Activated naive CD4-positive, alpha-beta T cell treated with anti-CD3 and anti-CD28 coated beads, Interleukin-2, amount 50 U/mL, for 72 hours (primary cell): Measurements from ENCODE around the gene HOXD9. TPM values are rescaled to one million over a fixed set of nuclear protein-coding genes. Genes with fewer than 3 reads are reported as not detected.

Experiments
- ATAC-seq, 2 donors: fragments of 150-1000 bp; cut with Tn5 transposase; 2 replicates each; pipeline ENCODE4 v1.10.0; 2021; ENCODE audit warnings: mild to moderate bottlenecking in 2 of 2, moderate library complexity in 2 of 2
- DNase-seq, 2 donors: peaks; one replicate each; pipeline ENCODE4 v3.0.0; 2021 to 2022; ENCODE audit warnings: low spot score in 2 of 2
- H3K27ac Mint-ChIP-seq, 2 donors: one replicate each; pipeline ENCODE4 v1.8.0; 2022; ENCODE audit warnings: mild to moderate bottlenecking in 2 of 2, mixed read lengths in 2 of 2
- H3K36me3 Mint-ChIP-seq, 2 donors: one replicate each; pipeline ENCODE4 v1.8.0; 2022; ENCODE audit warnings: mixed read lengths in 2 of 2
- H3K9me3 Mint-ChIP-seq, 2 donors: one replicate each; pipeline ENCODE4 v1.8.0; 2022; ENCODE audit warnings: mixed read lengths in 2 of 2
- total RNA-seq, 2 donors: library from RNA; stranded (reverse); gene quantifications; one replicate each; pipeline ENCODE4 v1.2.3, GENCODE V29; 2022

The HOXD9 gene
- not detected for total RNA-seq

GRCh38 chr2:176122683-176123410 lies at the start of gene HOXD9:
HOXD9 (plus strand) TSS chr2:176122719; CDS start chr2:176122769, 50 bp downstream.
- peaks cover 0 to 5% of the 10 kb centered on the region in 2 donors for H3K9me3 Mint-ChIP-seq
- H3K27ac Mint-ChIP-seq: peak within 1 kb of the TSS in 1 of 2 donors; percentile 81
- peak in 1 of 2 donors; percentile 60 for ATAC-seq
- peaks cover 11 to 30% of the 10 kb centered on the region in 2 donors for H3K36me3 Mint-ChIP-seq
- DNase-seq: no peak

- DNase-seq (no peak), ATAC-seq (no peak)
- Mint-ChIP-seq H3K36me3 (peaks cover under 1 to 31% of the 10 kb centered on the region in 2 donors), H3K9me3 (peaks cover 6 to 10% of the 10 kb centered on the region in 2 donors), H3K27ac (no peak overlapping the region)
Measured at GRCh38 chr2:176072951-176073904, 49.3 kb upstream of the HOXD9 start.

GRCh38 chr2:176074919-176075425 lies 47.5 kb upstream of the HOXD9 start:
- Mint-ChIP-seq H3K36me3 (peaks cover 15 to 41% of the 10 kb centered on the region in 2 donors), H3K27ac (no peak overlapping the region), H3K9me3 (peaks cover 6 to 16% of the 10 kb centered on the region in 2 donors)
- ATAC-seq (no peak), DNase-seq (no peak)

- Mint-ChIP-seq H3K9me3 (peaks cover 6 to 16% of the 10 kb centered on the region in 2 donors), H3K27ac (no peak overlapping the region), H3K36me3 (peaks cover 15 to 41% of the 10 kb centered on the region in 2 donors)
- ATAC-seq (no peak), DNase-seq (no peak)
Measured at GRCh38 chr2:176075481-176075880, 47.0 kb upstream of the HOXD9 start.

GRCh38 chr2:176076063-176076462 lies 46.5 kb upstream of the HOXD9 start:
- H3K36me3 Mint-ChIP-seq: peaks cover 15 to 41% of the 10 kb centered on the region in 2 donors
- no peak overlapping the region for H3K27ac Mint-ChIP-seq
- peaks cover 6 to 16% of the 10 kb centered on the region in 2 donors for H3K9me3 Mint-ChIP-seq
- no peak for DNase-seq
- no peak for ATAC-seq

- peaks cover 6 to 16% of the 10 kb centered on the region in 2 donors for H3K9me3 Mint-ChIP-seq
- ATAC-seq (no peak), DNase-seq (no peak)
- no peak overlapping the region for H3K27ac Mint-ChIP-seq
- peaks cover 15 to 45% of the 10 kb centered on the region in 2 donors for H3K36me3 Mint-ChIP-seq
Measured at GRCh38 chr2:176076796-176077195, 45.7 kb upstream of the HOXD9 start.

GRCh38 chr2:176078541-176079284 lies 43.8 kb upstream of the HOXD9 start:
- DNase-seq (no peak), ATAC-seq (no peak)
- Mint-ChIP-seq H3K9me3 (peaks cover 6 to 22% of the 10 kb centered on the region in 2 donors), H3K27ac (peak overlapping the region in 1 of 2 donors; percentile 70), H3K36me3 (peaks cover 26 to 57% of the 10 kb centered on the region in 2 donors)

- no peak for ATAC-seq
- peaks cover 31 to 64% of the 10 kb centered on the region in 2 donors for H3K36me3 Mint-ChIP-seq
- H3K27ac Mint-ChIP-seq: peak overlapping the region in 1 of 2 donors; percentile 70
- DNase-seq: no peak
- peaks cover 6 to 23% of the 10 kb centered on the region in 2 donors for H3K9me3 Mint-ChIP-seq
Measured at GRCh38 chr2:176079285-176079830, 43.2 kb upstream of the HOXD9 start.

GRCh38 chr2:176079831-176080539 lies 42.5 kb upstream of the HOXD9 start:
- H3K27ac Mint-ChIP-seq: peak overlapping the region in 1 of 2 donors; percentile 70
- peak in 1 of 2 donors; percentile 59 for ATAC-seq

GRCh38 chr2:176080540-176081375 lies 41.8 kb upstream of the HOXD9 start:
- peaks cover 31 to 59% of the 10 kb centered on the region in 2 donors for H3K36me3 Mint-ChIP-seq
- no peak for DNase-seq
- H3K9me3 Mint-ChIP-seq: peaks cover 4 to 19% of the 10 kb centered on the region in 2 donors
- no peak for ATAC-seq
- H3K27ac Mint-ChIP-seq: peak overlapping the region in 1 of 2 donors; percentile 93

More at GRCh38 chr2:176079831-176080539, 42.5 kb upstream of the HOXD9 start:
- peaks cover 6 to 23% of the 10 kb centered on the region in 2 donors for H3K9me3 Mint-ChIP-seq
- no peak for DNase-seq
- H3K36me3 Mint-ChIP-seq: peaks cover 31 to 66% of the 10 kb centered on the region in 2 donors

GRCh38 chr2:176081376-176081836 lies 41.1 kb upstream of the HOXD9 start:
- H3K9me3 Mint-ChIP-seq: peaks cover 2 to 16% of the 10 kb centered on the region in 2 donors
- DNase-seq (peak in 1 of 2 donors; percentile 3), ATAC-seq (no peak)
- peak overlapping the region in 1 of 2 donors; percentile 93 for H3K27ac Mint-ChIP-seq
- peaks cover 31 to 55% of the 10 kb centered on the region in 2 donors for H3K36me3 Mint-ChIP-seq

- peaks cover 31 to 57% of the 10 kb centered on the region in 2 donors for H3K36me3 Mint-ChIP-seq
Measured at GRCh38 chr2:176081837-176082524, 40.5 kb upstream of the HOXD9 start.

GRCh38 chr2:176082525-176082823 lies 40.0 kb upstream of the HOXD9 start:
- ATAC-seq (no peak), DNase-seq (no peak)
- Mint-ChIP-seq H3K9me3 (peaks cover 0 to 13% of the 10 kb centered on the region in 2 donors), H3K36me3 (peaks cover 31 to 62% of the 10 kb centered on the region in 2 donors), H3K27ac (peak overlapping the region in 1 of 2 donors; percentile 95)

More at GRCh38 chr2:176081837-176082524, 40.5 kb upstream of the HOXD9 start:
- H3K9me3 Mint-ChIP-seq: peaks cover 0 to 13% of the 10 kb centered on the region in 2 donors
- ATAC-seq: no peak
- H3K27ac Mint-ChIP-seq: peak overlapping the region in 1 of 2 donors; percentile 95
- DNase-seq: peak in 1 of 2 donors; percentile 27
